Activated CD4-positive, alpha-beta memory T cell treated with anti-CD3 and anti-CD28 coated beads, Interleukin-2, amount 10 ng/mL, durations not matched to agents 7 days and 5 days (primary cell): ENCODE data around the gene CTBP1. TPM values are rescaled to one million over a fixed set of nuclear protein-coding genes. Genes with fewer than 3 reads are reported as not detected.
"Not testable (repeated sequence)": the region's sequence is repeated elsewhere in the genome, so short reads cannot be mapped to it uniquely, and the experiment has no call there.

Source experiments
- CTCF ChIA-PET: fragments of 350-600 bp; sonication (Branson Sonifier 250); formaldehyde crosslinking; loops from one replicate; lab custom pipeline; 2021; ENCODE audit warnings: antibody characterized with exemption, inconsistent platforms; lab: Charles Lee
- POLR2A ChIA-PET: fragments of 350-600 bp; sonication (Branson Sonifier 250); formaldehyde crosslinking; loops from one replicate; lab custom pipeline; 2021; ENCODE audit warnings: antibody characterized with exemption; lab: Charles Lee
- DNase-seq: peaks from one replicate; pipeline ENCODE4 v3.0.0-alpha.2; 2020
- H3K27ac Mint-ChIP-seq: one replicate; pipeline ENCODE4 v1.8.0; 2021; ENCODE audit warnings: mild to moderate bottlenecking, mixed read lengths
- H3K27me3 Mint-ChIP-seq: one replicate; pipeline ENCODE4 v1.8.0; 2021; ENCODE audit warnings: mixed read lengths
- H3K36me3 Mint-ChIP-seq: one replicate; pipeline ENCODE4 v1.8.0; 2021; ENCODE audit warnings: low read depth, mixed read lengths
- H3K4me1 Mint-ChIP-seq: one replicate; pipeline ENCODE4 v1.8.0; 2021; ENCODE audit warnings: mixed read lengths
- H3K4me3 Mint-ChIP-seq: one replicate; pipeline ENCODE4 v1.8.0; 2021; ENCODE audit warnings: mild to moderate bottlenecking, mixed read lengths
- H3K9me3 Mint-ChIP-seq: one replicate; pipeline ENCODE4 v1.8.0; 2021; ENCODE audit warnings: mixed read lengths
- total RNA-seq, 2 experiments: library from RNA; stranded (reverse); gene quantifications; one replicate each; pipeline ENCODE4 v1.2.3, GENCODE V29; 2021

Gene CTBP1
- total RNA-seq, 2 experiments from 2014 or later, result 209 to 221 TPM

DNA sequence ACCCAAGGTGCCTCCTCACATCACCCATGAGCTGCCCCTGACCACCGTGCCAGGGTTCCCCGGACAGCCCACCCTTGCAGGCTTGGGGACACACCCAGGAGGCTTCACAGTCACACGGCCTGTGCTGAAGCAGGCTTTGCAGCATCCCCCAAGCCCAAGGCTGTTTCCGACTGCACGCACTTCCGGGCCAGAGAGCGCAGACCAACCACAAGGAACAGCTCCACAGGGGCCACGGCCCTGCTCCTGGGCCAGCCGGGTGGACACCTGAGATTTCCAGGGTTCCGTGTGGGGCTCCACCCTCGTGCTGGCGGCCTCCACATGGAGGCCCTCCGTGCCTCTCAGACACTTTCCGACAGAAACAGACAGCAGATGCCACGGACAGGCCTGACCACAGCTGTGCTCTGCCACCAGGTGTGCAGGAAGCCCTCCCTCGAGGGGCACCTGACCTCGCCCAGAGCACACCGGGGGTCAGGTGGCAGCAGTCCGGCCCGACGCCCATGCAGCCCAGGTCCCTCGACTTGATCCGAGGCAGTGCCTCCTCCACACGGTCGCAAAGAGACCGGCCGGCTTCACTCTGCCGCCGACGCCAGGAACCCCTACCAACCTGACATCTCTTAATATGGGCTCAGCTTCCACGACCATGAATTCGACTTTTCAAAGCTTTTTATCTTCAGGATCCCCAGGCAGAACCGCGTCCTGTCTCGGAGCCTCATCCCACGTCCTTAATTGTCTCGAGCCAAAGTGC lies 8.0 kb downstream of the CTBP1 start:
- no peaks in the 10 kb centered on the region for H3K9me3 Mint-ChIP-seq
- no peak overlapping the region for H3K4me3 Mint-ChIP-seq
- H3K4me1 Mint-ChIP-seq, result peaks cover 26% of the 10 kb centered on the region
- POLR2A ChIA-PET, result interaction anchor here (1.8 kb wide), 1 partner anchor 9 kb away, joined by 4 read pairs; no protein-coding TSS in a partner anchor
- no peak for DNase-seq
- no peaks in the 10 kb centered on the region for H3K27me3 Mint-ChIP-seq
- H3K36me3 Mint-ChIP-seq, result peaks cover 23% of the 10 kb centered on the region
- H3K27ac Mint-ChIP-seq, result no peak overlapping the region
- CTCF ChIA-PET, result no interaction called here

DNA sequence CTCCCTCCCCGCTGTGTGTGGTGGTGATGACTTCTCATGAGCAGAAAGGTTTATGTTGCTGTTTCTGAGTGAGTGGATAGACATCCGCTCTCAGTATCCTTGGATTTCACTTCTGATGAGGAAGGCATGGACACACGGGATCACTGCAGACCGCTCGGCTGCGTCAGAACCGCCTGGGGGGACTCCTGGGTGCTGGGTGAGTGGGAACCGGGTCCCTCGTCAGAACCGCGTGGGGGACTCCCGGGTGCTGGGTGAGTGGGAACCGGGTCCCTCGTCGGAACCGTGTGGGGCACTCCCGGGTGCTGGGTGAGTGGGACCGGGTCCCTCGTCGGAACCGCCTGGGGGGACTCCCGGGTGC lies 9.0 kb downstream of the CTBP1 start:
- peaks cover 33% of the 10 kb centered on the region for H3K36me3 Mint-ChIP-seq
- DNase-seq, result no peak
- ChIA-PET CTCF (no interaction called here), POLR2A (no interaction called here)
- H3K4me3 Mint-ChIP-seq, result no peak overlapping the region
- no peaks in the 10 kb centered on the region for H3K9me3 Mint-ChIP-seq
- no peaks in the 10 kb centered on the region for H3K27me3 Mint-ChIP-seq
- no peak overlapping the region for H3K27ac Mint-ChIP-seq
- H3K4me1 Mint-ChIP-seq, result peaks cover 17% of the 10 kb centered on the region

DNA sequence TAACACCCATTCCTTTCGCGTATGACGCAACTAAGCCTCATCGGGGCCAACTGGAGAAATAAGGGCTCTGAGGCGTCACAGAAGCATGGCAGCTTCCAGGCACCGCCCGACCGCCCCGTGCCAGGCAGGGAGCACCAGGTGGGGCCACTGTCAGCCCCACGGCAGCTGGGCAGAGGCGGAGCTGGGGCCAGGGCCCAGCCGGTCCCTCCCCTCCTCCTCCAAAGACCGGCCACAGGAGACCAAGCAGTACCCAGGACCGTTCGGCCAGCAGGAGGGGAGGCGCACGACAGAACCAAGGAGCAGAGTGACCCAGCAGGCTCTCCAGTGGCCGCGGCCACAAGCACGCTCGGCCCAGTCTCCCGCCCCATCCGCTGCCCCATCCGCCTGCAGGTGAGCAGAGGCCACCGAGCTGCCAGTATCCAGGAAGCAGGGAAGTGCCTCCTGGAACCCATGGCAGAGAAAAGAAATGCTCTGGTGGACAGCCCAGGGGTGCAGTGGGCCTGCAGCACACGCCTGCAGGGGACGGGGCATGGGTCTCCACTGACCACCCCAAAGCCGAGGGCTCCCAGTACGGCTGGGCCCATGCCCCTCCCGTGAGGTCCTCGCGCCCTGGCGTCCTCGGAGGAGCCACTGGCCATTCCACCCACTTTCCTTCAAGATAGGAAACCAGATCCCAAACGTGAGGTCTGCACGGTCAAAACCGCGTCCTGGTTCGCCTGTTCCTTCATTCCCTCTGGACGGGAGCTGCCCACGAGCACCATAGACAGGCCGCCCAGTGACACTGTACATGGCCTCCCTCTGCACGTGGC lies 9.6 kb downstream of the CTBP1 start:
- no peaks in the 10 kb centered on the region for H3K9me3 Mint-ChIP-seq
- POLR2A ChIA-PET, result interaction anchor here (1.2 kb wide), 1 partner anchor 8 kb away, joined by 7 read pairs; no protein-coding TSS in a partner anchor
- CTCF ChIA-PET, result no interaction called here
- no peak overlapping the region for H3K4me3 Mint-ChIP-seq
- H3K27ac Mint-ChIP-seq, result no peak overlapping the region
- no peaks in the 10 kb centered on the region for H3K27me3 Mint-ChIP-seq
- peaks cover 39% of the 10 kb centered on the region for H3K36me3 Mint-ChIP-seq
- peaks cover 12% of the 10 kb centered on the region for H3K4me1 Mint-ChIP-seq
- no peak for DNase-seq

- ChIA-PET POLR2A (interaction anchor here (1.2 kb wide), 1 partner anchor 9 kb away, joined by 7 read pairs; no protein-coding TSS in a partner anchor), CTCF (no interaction called here)
- Mint-ChIP-seq H3K4me1 (peaks cover 10% of the 10 kb centered on the region), H3K27ac (no peak overlapping the region), H3K27me3 (no peaks in the 10 kb centered on the region), H3K36me3 (peaks cover 46% of the 10 kb centered on the region), H3K9me3 (no peaks in the 10 kb centered on the region), H3K4me3 (no peak overlapping the region)
- DNase-seq, result no peak
These were observed 10.3 kb downstream of the CTBP1 start for GRCh38 chr4:1238676-1239000.

GRCh38 chr4:1237981-1238675 lies 10.8 kb downstream of the CTBP1 start:
- peaks cover 7% of the 10 kb centered on the region for H3K4me1 Mint-ChIP-seq
- no peak overlapping the region for H3K27ac Mint-ChIP-seq
- no peaks in the 10 kb centered on the region for H3K27me3 Mint-ChIP-seq
- CTCF ChIA-PET, result no interaction called here
- POLR2A ChIA-PET, result interaction anchor here (1.2 kb wide), 1 partner anchor 10 kb away, joined by 7 read pairs; no protein-coding TSS in a partner anchor
- H3K4me3 Mint-ChIP-seq, result no peak overlapping the region
- H3K36me3 Mint-ChIP-seq, result peaks cover 48% of the 10 kb centered on the region
- H3K9me3 Mint-ChIP-seq, result no peaks in the 10 kb centered on the region
- DNase-seq, result no peak

DNA sequence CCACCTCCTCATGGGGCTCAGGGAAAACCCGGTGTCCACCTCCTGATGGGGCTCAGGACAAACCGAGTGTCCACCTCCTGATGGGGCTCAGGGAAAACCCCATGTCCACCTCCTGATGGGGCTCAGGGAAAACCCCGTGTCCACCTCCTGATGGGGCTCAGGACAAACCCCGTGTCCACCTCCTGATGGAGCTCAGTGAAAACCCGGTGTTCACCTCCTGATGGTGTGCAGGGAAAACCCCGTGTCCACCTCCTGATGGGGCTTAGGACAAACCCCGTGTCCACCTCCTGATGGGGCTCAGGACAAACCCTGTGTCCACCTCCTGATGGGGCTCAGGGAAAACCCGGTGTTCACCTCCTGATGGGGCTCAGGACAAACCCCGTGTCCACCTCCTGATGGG lies 11.7 kb downstream of the CTBP1 start:
- H3K27ac Mint-ChIP-seq, CTCF ChIA-PET, H3K4me1 Mint-ChIP-seq, H3K27me3 Mint-ChIP-seq, H3K4me3 Mint-ChIP-seq, DNase-seq, POLR2A ChIA-PET, H3K9me3 Mint-ChIP-seq: not testable (repeated sequence)
- H3K36me3 Mint-ChIP-seq, result peaks cover 54% of the 10 kb centered on the region

DNA sequence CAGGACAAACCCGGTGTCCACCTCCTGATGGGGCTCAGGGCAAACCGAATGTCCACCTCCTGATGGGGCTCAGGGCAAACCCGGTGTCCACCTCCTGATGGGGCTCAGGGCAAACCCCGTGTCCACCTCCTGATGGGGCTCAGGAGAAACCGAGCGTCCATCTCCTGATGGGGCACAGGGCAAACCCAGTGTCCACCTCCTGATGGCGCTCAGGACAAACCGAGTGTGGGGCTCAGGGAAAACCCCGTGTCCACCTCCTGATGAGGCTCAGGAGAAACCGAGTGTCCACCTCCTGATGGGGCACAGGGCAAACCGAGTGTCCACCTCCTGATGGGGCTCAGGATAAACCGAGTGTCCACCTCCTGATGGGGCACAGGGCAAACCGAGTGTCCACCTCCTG lies 12.1 kb downstream of the CTBP1 start:
- H3K9me3 Mint-ChIP-seq, POLR2A ChIA-PET, H3K27me3 Mint-ChIP-seq, DNase-seq, CTCF ChIA-PET, H3K4me1 Mint-ChIP-seq, H3K4me3 Mint-ChIP-seq, H3K27ac Mint-ChIP-seq: not testable (repeated sequence)
- H3K36me3 Mint-ChIP-seq, result peaks cover 54% of the 10 kb centered on the region

DNA sequence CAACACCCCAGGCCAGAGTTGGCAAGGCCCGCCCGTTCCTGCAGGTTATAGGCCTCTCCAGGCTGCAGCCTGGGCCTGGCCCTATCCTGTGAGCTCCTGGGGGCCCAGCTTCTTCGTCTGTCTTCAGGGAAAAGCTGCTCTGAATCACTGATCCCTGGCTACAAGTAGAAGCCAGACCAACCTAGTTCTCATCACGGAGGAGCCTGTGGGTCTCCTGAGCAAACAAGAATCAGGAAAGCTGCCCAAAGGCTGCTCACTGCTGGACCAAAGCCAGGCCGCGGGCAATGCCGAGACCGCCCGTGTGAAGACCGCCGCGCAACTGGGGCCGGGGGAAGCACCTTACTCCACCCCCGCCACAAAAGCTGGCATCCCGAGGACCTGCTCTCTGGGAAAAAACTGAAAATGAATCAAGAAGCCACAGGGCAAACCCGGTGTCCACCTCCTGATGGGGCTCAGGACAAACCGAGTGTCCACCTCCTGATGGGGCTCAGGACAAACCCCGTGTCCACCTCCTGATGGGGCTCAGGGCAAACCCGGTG lies 12.8 kb downstream of the CTBP1 start:
- Mint-ChIP-seq H3K4me1 (peaks cover 3% of the 10 kb centered on the region), H3K27ac (no peak overlapping the region), H3K4me3 (no peak overlapping the region), H3K9me3 (no peaks in the 10 kb centered on the region), H3K27me3 (no peaks in the 10 kb centered on the region), H3K36me3 (peaks cover 58% of the 10 kb centered on the region)
- POLR2A ChIA-PET, result interaction anchor here (1.4 kb wide), 1 partner anchor 11 kb away, joined by 4 read pairs; no protein-coding TSS in a partner anchor
- CTCF ChIA-PET, result no interaction called here
- DNase-seq, result no peak

GRCh38 chr4:1235381-1236102 lies 13.4 kb downstream of the CTBP1 start:
- Mint-ChIP-seq H3K27me3 (no peaks in the 10 kb centered on the region), H3K27ac (no peak overlapping the region), H3K4me1 (peaks cover 3% of the 10 kb centered on the region), H3K4me3 (no peak overlapping the region), H3K36me3 (peaks cover 57% of the 10 kb centered on the region), H3K9me3 (no peaks in the 10 kb centered on the region)
- no peak for DNase-seq
- ChIA-PET POLR2A (interaction anchor here (0.6 to 1.8 kb wide), 4 partner anchors 12 to 33 kb away, joined by 3 to 8 read pairs (median 4); partner anchors contain the start of gene CTBP1), CTCF (no interaction called here)

- H3K4me3 Mint-ChIP-seq, result no peak overlapping the region
- H3K36me3 Mint-ChIP-seq, result peaks cover 61% of the 10 kb centered on the region
- H3K27me3 Mint-ChIP-seq, result no peaks in the 10 kb centered on the region
- no peaks in the 10 kb centered on the region for H3K9me3 Mint-ChIP-seq
- ChIA-PET POLR2A (interaction anchor here (0.6 to 1.8 kb wide), 7 partner anchors 12 to 115 kb away, joined by 3 to 8 read pairs (median 4); partner anchors contain the start of gene CTBP1), CTCF (no interaction called here)
- peaks cover 3% of the 10 kb centered on the region for H3K4me1 Mint-ChIP-seq
- no peak for DNase-seq
- no peak overlapping the region for H3K27ac Mint-ChIP-seq
These were observed 14.1 kb downstream of the CTBP1 start for GRCh38 chr4:1234811-1235292.

- POLR2A ChIA-PET, result interaction anchor here (1.1 to 1.8 kb wide), 5 partner anchors 13 to 115 kb away, joined by 3 to 8 read pairs (median 4); partner anchors contain the start of gene CTBP1
- Mint-ChIP-seq H3K4me3 (no peak overlapping the region), H3K36me3 (peaks cover 63% of the 10 kb centered on the region), H3K9me3 (no peaks in the 10 kb centered on the region), H3K27me3 (no peaks in the 10 kb centered on the region), H3K4me1 (peaks cover 3% of the 10 kb centered on the region), H3K27ac (no peak overlapping the region)
- no peak for DNase-seq
- CTCF ChIA-PET, result interaction anchor here (0.8 kb wide), 1 partner anchor 108 kb away, joined by 3 read pairs; no protein-coding TSS in a partner anchor
These were observed 14.6 kb downstream of the CTBP1 start for GRCh38 chr4:1234309-1234695.
